Fibroblast of skin of scalp (primary cell): Measurements from ENCODE around the gene TRIM44.
A peak's percentile ranks its signal among the peaks of the same experiment; 100 is the strongest.
"Not testable (repeated sequence)": the region's sequence is repeated elsewhere in the genome, so short reads cannot be mapped to it uniquely, and the experiment has no call there.

Experiments
- DNase-seq: peaks from one replicate; pipeline ENCODE4 v3.0.0-alpha.2; 2013

TRIM44 gene

GRCh38 chr11:35761899-35762298 lies 99.3 kb downstream of the TRIM44 start:
- DNase-seq: no peak

- DNase-seq: no peak
These were observed 100.7 kb downstream of the TRIM44 start for GRCh38 chr11:35763301-35763700.

GRCh38 chr11:35763765-35764164 lies 101.2 kb downstream of the TRIM44 start:
- no peak for DNase-seq

GRCh38 chr11:35764417-35764816 lies 101.8 kb downstream of the TRIM44 start:
- DNase-seq: no peak

GRCh38 chr11:35765211-35765610 lies 102.6 kb downstream of the TRIM44 start:
- DNase-seq: no peak

GRCh38 chr11:35766651-35767050 lies 104.1 kb downstream of the TRIM44 start:
- DNase-seq: no peak

GRCh38 chr11:35770425-35770824 lies 107.8 kb downstream of the TRIM44 start:
- DNase-seq: peak; percentile 83

- DNase-seq: no peak
These were observed 109.1 kb downstream of the TRIM44 start for GRCh38 chr11:35771722-35772121.

GRCh38 chr11:35777241-35777640 lies 114.7 kb downstream of the TRIM44 start:
- not testable (repeated sequence) for DNase-seq

GRCh38 chr11:35778943-35779342 lies 116.4 kb downstream of the TRIM44 start:
- DNase-seq: not testable (repeated sequence)

- DNase-seq: no peak
These were observed 116.8 kb downstream of the TRIM44 start for GRCh38 chr11:35779409-35779808.

GRCh38 chr11:35780951-35781860 lies 118.6 kb downstream of the TRIM44 start:
- DNase-seq: peak; percentile 88

- no peak for DNase-seq
These were observed 119.4 kb downstream of the TRIM44 start for GRCh38 chr11:35781861-35782470.

- DNase-seq: no peak
These were observed 121.2 kb downstream of the TRIM44 start for GRCh38 chr11:35783809-35784208.

- no peak for DNase-seq
These were observed 122.1 kb downstream of the TRIM44 start for GRCh38 chr11:35784699-35785098.

- peak; percentile 26 for DNase-seq
These were observed 123.0 kb downstream of the TRIM44 start for GRCh38 chr11:35785287-35786167.

- peak; percentile 58 for DNase-seq
These were observed 123.6 kb downstream of the TRIM44 start for GRCh38 chr11:35786188-35786587.

GRCh38 chr11:35787013-35787504 lies 124.5 kb downstream of the TRIM44 start:
- peak; percentile 79 for DNase-seq

- DNase-seq: no peak
These were observed 125.1 kb downstream of the TRIM44 start for GRCh38 chr11:35787626-35788025.

- DNase-seq: peak; percentile 24
These were observed 128.7 kb downstream of the TRIM44 start for GRCh38 chr11:35791088-35791958.

GRCh38 chr11:35792148-35792845 lies 129.7 kb downstream of the TRIM44 start:
- DNase-seq: no peak
